CD4-positive, CD25-positive, alpha-beta regulatory T cell (primary cell): ENCODE measurements around the gene CARD10. TPM values are rescaled to one million over a fixed set of nuclear protein-coding genes. Genes with fewer than 3 reads are reported as not detected.
A peak's percentile ranks its signal among the peaks of the same experiment; 100 is the strongest.

Experiments used
- ATAC-seq, 2 donors: fragments of 150-1000 bp; cut with Tn5 transposase; one replicate each; pipeline ENCODE4 v1.10.0; 2021; ENCODE audit warnings: low read depth in 2 of 2, moderate number of reproducible peaks in 2 of 2, moderate library complexity in 1 of 2
- DNase-seq, 3 donors: peaks; one replicate each; pipeline versions ENCODE4 v3.0.0 to v3.0.0-alpha.2; 2012 to 2022; ENCODE audit warnings: mixed read lengths in 1 of 3
- H3K27ac ChIP-seq: one replicate; pipeline ENCODE4 v1.7.0; 2013; ENCODE audit warnings: mild to moderate bottlenecking, low read length; ENCODE audit not compliant: insufficient read depth, poor library complexity, severe bottlenecking
- H3K27me3 ChIP-seq: one replicate; pipeline ENCODE4 v1.7.0; 2013; ENCODE audit warnings: low read length; ENCODE audit not compliant: control insufficient read depth, insufficient read depth
- H3K36me3 ChIP-seq: one replicate; pipeline ENCODE4 v1.7.0; 2013; ENCODE audit warnings: mild to moderate bottlenecking, low read length, moderate library complexity; ENCODE audit not compliant: control insufficient read depth, insufficient read depth
- H3K4me1 ChIP-seq: 2 replicates; pipeline ENCODE4 v1.7.0; 2013; ENCODE audit warnings: mild to moderate bottlenecking, low read length; ENCODE audit not compliant: insufficient read depth, control insufficient read depth, poor library complexity, severe bottlenecking
- H3K4me3 ChIP-seq: one replicate; pipeline ENCODE4 v1.7.0; 2013; ENCODE audit warnings: low read depth, mild to moderate bottlenecking, low read length, moderate library complexity
- H3K9me3 ChIP-seq, 2 experiments: 1 replicate in 1 of 2; 2 replicates in 1 of 2; pipeline ENCODE4 v1.7.0; 2013; ENCODE audit warnings: low read length in 2 of 2, mild to moderate bottlenecking in 1 of 2, moderate library complexity in 1 of 2; ENCODE audit not compliant: control insufficient read depth in 2 of 2
- H3K27ac Mint-ChIP-seq, 3 donors: one replicate each; pipeline ENCODE4 v1.8.0; 2020 to 2022; ENCODE audit warnings: mild to moderate bottlenecking in 3 of 3, mixed read lengths in 3 of 3, moderate library complexity in 2 of 3
- H3K27me3 Mint-ChIP-seq: one replicate; pipeline ENCODE4 v1.8.0; 2022; ENCODE audit warnings: mild to moderate bottlenecking, mixed read lengths
- H3K36me3 Mint-ChIP-seq: one replicate; pipeline ENCODE4 v1.8.0; 2020; ENCODE audit warnings: mixed read lengths
- H3K4me1 Mint-ChIP-seq, 4 donors: one replicate each; pipeline ENCODE4 v1.8.0; 2020 to 2022; ENCODE audit warnings: mixed read lengths in 4 of 4, mild to moderate bottlenecking in 1 of 4
- H3K4me3 Mint-ChIP-seq, 4 donors: one replicate each; pipeline ENCODE4 v1.8.0; 2020 to 2022; ENCODE audit warnings: mild to moderate bottlenecking in 4 of 4, mixed read lengths in 4 of 4, moderate library complexity in 3 of 4
- H3K9me3 Mint-ChIP-seq, 7 donors: one replicate each; pipeline ENCODE4 v1.8.0; 2020 to 2022; ENCODE audit warnings: mixed read lengths in 7 of 7, mild to moderate bottlenecking in 3 of 7, moderate library complexity in 2 of 7
- polyA plus RNA-seq, 4 donors: library from polyadenylated mRNA; unstranded; fragments of 300-500 nt; fragmentation: Illumina TruSeq; gene quantifications; one replicate each; pipeline ENCODE4 v1.2.3, GENCODE V29; 2021
- total RNA-seq: library from RNA; stranded (reverse); gene quantifications from one replicate; pipeline ENCODE4 v1.2.3, GENCODE V29; 2022

Gene CARD10, protein sequence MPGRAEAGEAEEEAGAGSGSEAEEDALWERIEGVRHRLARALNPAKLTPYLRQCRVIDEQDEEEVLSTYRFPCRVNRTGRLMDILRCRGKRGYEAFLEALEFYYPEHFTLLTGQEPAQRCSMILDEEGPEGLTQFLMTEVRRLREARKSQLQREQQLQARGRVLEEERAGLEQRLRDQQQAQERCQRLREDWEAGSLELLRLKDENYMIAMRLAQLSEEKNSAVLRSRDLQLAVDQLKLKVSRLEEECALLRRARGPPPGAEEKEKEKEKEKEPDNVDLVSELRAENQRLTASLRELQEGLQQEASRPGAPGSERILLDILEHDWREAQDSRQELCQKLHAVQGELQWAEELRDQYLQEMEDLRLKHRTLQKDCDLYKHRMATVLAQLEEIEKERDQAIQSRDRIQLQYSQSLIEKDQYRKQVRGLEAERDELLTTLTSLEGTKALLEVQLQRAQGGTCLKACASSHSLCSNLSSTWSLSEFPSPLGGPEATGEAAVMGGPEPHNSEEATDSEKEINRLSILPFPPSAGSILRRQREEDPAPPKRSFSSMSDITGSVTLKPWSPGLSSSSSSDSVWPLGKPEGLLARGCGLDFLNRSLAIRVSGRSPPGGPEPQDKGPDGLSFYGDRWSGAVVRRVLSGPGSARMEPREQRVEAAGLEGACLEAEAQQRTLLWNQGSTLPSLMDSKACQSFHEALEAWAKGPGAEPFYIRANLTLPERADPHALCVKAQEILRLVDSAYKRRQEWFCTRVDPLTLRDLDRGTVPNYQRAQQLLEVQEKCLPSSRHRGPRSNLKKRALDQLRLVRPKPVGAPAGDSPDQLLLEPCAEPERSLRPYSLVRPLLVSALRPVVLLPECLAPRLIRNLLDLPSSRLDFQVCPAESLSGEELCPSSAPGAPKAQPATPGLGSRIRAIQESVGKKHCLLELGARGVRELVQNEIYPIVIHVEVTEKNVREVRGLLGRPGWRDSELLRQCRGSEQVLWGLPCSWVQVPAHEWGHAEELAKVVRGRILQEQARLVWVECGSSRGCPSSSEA
- total RNA-seq (not detected), polyA plus RNA-seq (not detected)

- peaks cover 78% of the 10 kb centered on the region for H3K27me3 Mint-ChIP-seq
- no peaks in the 10 kb centered on the region for H3K9me3 Mint-ChIP-seq
- peak within 1 kb of the TSS; percentile 64 to 87 (median 74) for H3K4me3 Mint-ChIP-seq
- no peaks in the 10 kb centered on the region for H3K36me3 Mint-ChIP-seq
- ATAC-seq (peak; percentile 31 to 41), DNase-seq (no peak)
- H3K9me3 ChIP-seq, result no peaks in the 10 kb centered on the region
- H3K27me3 ChIP-seq, result peaks cover 15% of the 10 kb centered on the region
- no peak within 1 kb of the TSS for H3K4me3 ChIP-seq
- H3K4me1 Mint-ChIP-seq, result peaks cover 0 to 10% (median 6%) of the 10 kb centered on the region in 4 donors
- peaks cover 8% of the 10 kb centered on the region for H3K4me1 ChIP-seq
- H3K36me3 ChIP-seq, result no peaks in the 10 kb centered on the region
- no peak within 1 kb of the TSS for H3K27ac Mint-ChIP-seq
- no peak within 1 kb of the TSS for H3K27ac ChIP-seq
Measured at GRCh38 chr22:37519268-37520195, at the start of gene CARD10. Gene CARD10, minus strand, starts transcription at chr22:37519415. Its CDS starts 215 bp downstream, at chr22:37519200.

GRCh38 chr22:37568448-37569008 is 49.3 kb upstream of the CARD10 start:
- Histone ChIP-seq H3K27me3 (peaks cover 3% of the 10 kb centered on the region), H3K4me3 (no peak overlapping the region), H3K4me1 (peaks cover 21% of the 10 kb centered on the region), H3K9me3 (no peaks in the 10 kb centered on the region), H3K36me3 (no peaks in the 10 kb centered on the region), H3K27ac (no peak overlapping the region)
- H3K27me3 Mint-ChIP-seq, result peaks cover 27% of the 10 kb centered on the region
- H3K9me3 Mint-ChIP-seq, result no peaks in the 10 kb centered on the region
- no peak overlapping the region for H3K4me3 Mint-ChIP-seq
- H3K27ac Mint-ChIP-seq, result no peak overlapping the region
- H3K36me3 Mint-ChIP-seq, result no peaks in the 10 kb centered on the region
- peaks cover 5 to 27% (median 15%) of the 10 kb centered on the region in 4 donors for H3K4me1 Mint-ChIP-seq
- ATAC-seq (no peak), DNase-seq (no peak)

DNA sequence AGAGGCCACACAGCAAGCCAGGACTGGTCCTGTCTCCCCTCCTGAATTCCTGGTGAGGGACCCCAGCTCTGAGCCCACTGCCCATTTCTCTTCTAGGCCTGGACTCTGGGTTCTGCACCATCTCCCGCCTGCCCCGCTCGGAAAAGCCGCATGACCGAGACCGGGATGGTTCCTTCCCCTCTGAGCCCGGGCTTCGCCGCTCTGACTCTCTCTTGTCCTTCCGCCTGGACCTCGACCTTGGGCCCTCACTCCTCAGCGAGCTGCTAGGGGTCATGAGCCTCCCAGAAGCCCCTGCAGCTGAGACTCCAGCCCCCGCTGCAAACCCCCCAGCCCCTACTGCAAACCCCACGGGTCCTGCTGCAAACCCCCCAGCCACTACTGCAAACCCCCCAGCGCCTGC is 48.8 kb upstream of the CARD10 start:
- DNase-seq, result no peak
- Histone ChIP-seq H3K4me1 (peaks cover 21% of the 10 kb centered on the region), H3K27me3 (peaks cover 5% of the 10 kb centered on the region), H3K4me3 (no peak overlapping the region), H3K36me3 (no peaks in the 10 kb centered on the region), H3K9me3 (no peaks in the 10 kb centered on the region), H3K27ac (no peak overlapping the region)
- no peaks in the 10 kb centered on the region for H3K36me3 Mint-ChIP-seq
- H3K27ac Mint-ChIP-seq, result no peak overlapping the region
- no peaks in the 10 kb centered on the region for H3K9me3 Mint-ChIP-seq
- ATAC-seq, result no peak
- H3K27me3 Mint-ChIP-seq, result peaks cover 33% of the 10 kb centered on the region
- H3K4me3 Mint-ChIP-seq, result no peak overlapping the region
- H3K4me1 Mint-ChIP-seq, result peaks cover 5 to 32% (median 18%) of the 10 kb centered on the region in 4 donors

DNA sequence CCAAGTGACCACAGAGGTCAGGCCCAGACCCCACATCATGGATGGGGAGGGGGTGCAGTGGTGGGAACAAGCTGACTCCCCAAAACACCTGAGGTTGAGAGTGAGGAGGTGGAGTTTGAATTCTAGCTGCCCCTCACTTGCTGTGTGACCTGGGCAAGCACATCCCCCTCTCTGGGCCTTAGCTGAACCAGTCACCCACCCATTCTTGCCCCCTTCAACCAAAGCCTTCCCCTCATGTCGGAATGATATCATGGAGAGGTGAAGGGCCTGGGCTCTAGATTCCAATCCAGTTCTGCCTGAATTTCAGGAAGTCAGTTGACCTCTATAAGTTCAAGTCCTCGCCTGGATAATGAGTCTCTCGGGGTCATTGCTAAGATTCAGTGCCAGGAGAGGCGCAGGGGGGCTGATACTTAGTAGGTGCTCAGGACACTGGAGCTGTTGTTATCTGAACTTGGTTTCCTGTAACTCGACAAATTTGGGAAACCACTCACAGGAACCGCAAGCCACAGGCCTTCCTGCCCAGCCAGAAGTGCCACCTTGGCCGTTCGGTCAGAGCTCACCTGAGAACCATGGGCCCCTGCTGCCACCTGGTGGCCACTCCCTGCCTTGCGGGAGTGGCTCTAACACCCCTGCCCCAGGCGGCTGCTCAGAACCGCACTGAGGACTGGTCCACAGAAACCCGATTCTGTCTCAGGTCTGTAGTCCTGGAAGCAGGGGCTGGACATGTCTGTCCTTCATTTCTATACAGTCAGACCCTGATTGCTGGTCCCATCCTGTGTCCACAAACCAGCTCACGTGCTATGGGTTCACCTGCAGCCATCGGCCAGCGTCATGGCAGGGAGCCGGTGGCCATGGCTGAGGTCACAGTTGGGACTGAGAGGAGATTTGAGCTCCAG is 47.9 kb upstream of the CARD10 start:
- Mint-ChIP-seq H3K9me3 (no peaks in the 10 kb centered on the region), H3K27me3 (peaks cover 41% of the 10 kb centered on the region), H3K27ac (peak overlapping the region in 2 of 3 donors; percentile 12 to 63), H3K36me3 (no peaks in the 10 kb centered on the region), H3K4me3 (peak overlapping the region; percentile 71 to 80 (median 74)), H3K4me1 (peaks cover 5 to 37% (median 18%) of the 10 kb centered on the region in 4 donors)
- Histone ChIP-seq H3K9me3 (no peaks in the 10 kb centered on the region), H3K27me3 (peaks cover 6% of the 10 kb centered on the region), H3K4me1 (peaks cover 22% of the 10 kb centered on the region), H3K4me3 (peak overlapping the region; percentile 42), H3K36me3 (no peaks in the 10 kb centered on the region), H3K27ac (no peak overlapping the region)
- peak; percentile 86 to 88 for ATAC-seq
- peak; percentile 81 to 93 (median 84) for DNase-seq

GRCh38 chr22:37566329-37566837 is 47.2 kb upstream of the CARD10 start:
- H3K27me3 ChIP-seq, result peaks cover 10% of the 10 kb centered on the region
- no peaks in the 10 kb centered on the region for H3K9me3 Mint-ChIP-seq
- H3K27me3 Mint-ChIP-seq, result peaks cover 44% of the 10 kb centered on the region
- H3K4me1 ChIP-seq, result peaks cover 30% of the 10 kb centered on the region
- H3K4me3 ChIP-seq, result no peak overlapping the region
- H3K36me3 ChIP-seq, result no peaks in the 10 kb centered on the region
- H3K4me1 Mint-ChIP-seq, result peaks cover 5 to 43% (median 20%) of the 10 kb centered on the region in 4 donors
- no peaks in the 10 kb centered on the region for H3K9me3 ChIP-seq
- H3K27ac ChIP-seq, result no peak overlapping the region
- ATAC-seq (peak; percentile 26 to 32), DNase-seq (peak; percentile 11 to 46 (median 34))
- H3K27ac Mint-ChIP-seq, result peak overlapping the region in 1 of 3 donors; percentile 20
- H3K4me3 Mint-ChIP-seq, result peak overlapping the region in 3 of 4 donors; percentile 26 to 73 (median 59)
- H3K36me3 Mint-ChIP-seq, result no peaks in the 10 kb centered on the region

- peaks cover 10% of the 10 kb centered on the region for H3K27me3 ChIP-seq
- Mint-ChIP-seq H3K27ac (no peak overlapping the region), H3K36me3 (no peaks in the 10 kb centered on the region), H3K27me3 (peaks cover 50% of the 10 kb centered on the region), H3K4me3 (peak overlapping the region in 3 of 4 donors; percentile 7 to 74 (median 38)), H3K9me3 (no peaks in the 10 kb centered on the region), H3K4me1 (peaks cover 5 to 48% (median 20%) of the 10 kb centered on the region in 4 donors)
- no peak overlapping the region for H3K27ac ChIP-seq
- no peaks in the 10 kb centered on the region for H3K36me3 ChIP-seq
- no peaks in the 10 kb centered on the region for H3K9me3 ChIP-seq
- ATAC-seq, result no peak
- no peak overlapping the region for H3K4me3 ChIP-seq
- peaks cover 35% of the 10 kb centered on the region for H3K4me1 ChIP-seq
- no peak for DNase-seq
Measured at GRCh38 chr22:37565830-37566229, 46.6 kb upstream of the CARD10 start.
